DOHH2 (cell line): ENCODE data around the gene ST3GAL3.

Experiments used
- H3F3A ChIP-seq: fragments of 200-600 bp; sonication (generic), shearing (Covaris generic); 2 replicates; pipeline ENCODE4 v1.6.0; 2016; ENCODE audit warnings: antibody characterized with exemption, mild to moderate bottlenecking; ENCODE audit not compliant: control insufficient read depth, insufficient read depth
- H3K27ac ChIP-seq: fragments of 200-600 bp; sonication (generic); 2 replicates; pipeline ENCODE4 v1.5.1; 2014; ENCODE audit warnings: low read depth, mild to moderate bottlenecking, low read length, moderate library complexity
- H3K27me3 ChIP-seq: fragments of 200-600 bp; sonication (generic); 2 replicates; pipeline ENCODE4 v1.6.1; 2014; ENCODE audit warnings: mild to moderate bottlenecking, low read length, mixed read lengths; ENCODE audit not compliant: control insufficient read depth
- H3K36me3 ChIP-seq: fragments of 200-600 bp; sonication (generic); 2 replicates; pipeline ENCODE4 v1.6.1; 2014; ENCODE audit warnings: mild to moderate bottlenecking, low read length, moderate library complexity, mixed read lengths; ENCODE audit not compliant: control insufficient read depth
- H3K4me1 ChIP-seq: fragments of 200-600 bp; sonication (generic); 2 replicates; pipeline ENCODE4 v1.6.1; 2014; ENCODE audit warnings: mild to moderate bottlenecking, low read length, mixed read lengths; ENCODE audit not compliant: control insufficient read depth
- H3K4me2 ChIP-seq: fragments of 200-600 bp; sonication (generic); 2 replicates; pipeline ENCODE4 v1.6.0; 2014; ENCODE audit warnings: mild to moderate bottlenecking, low read length, moderate library complexity
- H3K4me3 ChIP-seq: fragments of 200-600 bp; sonication (generic); 2 replicates; pipeline ENCODE4 v1.5.1; 2014; ENCODE audit warnings: mild to moderate bottlenecking, low read length, mixed read lengths
- H3K79me2 ChIP-seq: fragments of 200-600 bp; sonication (generic); 2 replicates; pipeline ENCODE4 v1.6.1; 2014; ENCODE audit warnings: mild to moderate bottlenecking, low read length, mixed read lengths; ENCODE audit not compliant: control insufficient read depth
- H3K9me2 ChIP-seq: fragments of 200-600 bp; sonication (generic); replicated peaks from 2 replicates; pipeline ENCODE4 v1.6.1; 2014; ENCODE audit warnings: mild to moderate bottlenecking, low read length, mixed read lengths; ENCODE audit not compliant: control insufficient read depth
- H3K9me3 ChIP-seq: fragments of 200-600 bp; sonication (generic); 2 replicates; pipeline ENCODE4 v1.6.1; 2014; ENCODE audit warnings: antibody characterized with exemption, low read length, mixed read lengths; ENCODE audit not compliant: control insufficient read depth, insufficient read depth
- H4K20me1 ChIP-seq: fragments of 200-600 bp; sonication (generic); 2 replicates; pipeline ENCODE4 v1.6.0; 2014; ENCODE audit warnings: low read depth, mild to moderate bottlenecking, antibody characterized with exemption, low read length, moderate library complexity; ENCODE audit not compliant: control insufficient read depth, insufficient read depth
- CTCF ChIP-seq: fragments of 200-600 bp; sonication (generic); IDR thresholded peaks from one replicate; pipeline ENCODE4 v1.5.1; 2014; ENCODE audit warnings: antibody characterized with exemption, mild to moderate bottlenecking, low read depth, low read length; ENCODE audit not compliant: poor library complexity, severe bottlenecking
- EZH2phosphoT487 ChIP-seq: fragments of 200-600 bp; sonication (generic); IDR thresholded peaks from 2 replicates; pipeline ENCODE4 v1.6.1; 2017; ENCODE audit warnings: borderline replicate concordance, mild to moderate bottlenecking, antibody characterized with exemption, low read length, moderate library complexity, mixed read lengths

ST3GAL3 gene

GRCh38 chr1:43898981-43899380, 191.6 kb downstream of the ST3GAL3 start:
- no peaks in the 10 kb centered on the region; the same call in 1 of the 2 replicates for H3F3A ChIP-seq
- no peak overlapping the region for H3K4me2 ChIP-seq
- H3K36me3 ChIP-seq, result no peaks in the 10 kb centered on the region; the same call in 1 of the 2 replicates
- H3K27ac ChIP-seq, result no peak overlapping the region
- no peaks in the 10 kb centered on the region for H3K9me3 ChIP-seq
- TF ChIP-seq CTCF, result no peak
- no peak for TF ChIP-seq EZH2phosphoT487
- no peak overlapping the region for H3K4me3 ChIP-seq
- H3K79me2 ChIP-seq, result no peaks in the 10 kb centered on the region
- no peaks in the 10 kb centered on the region for H3K9me2 ChIP-seq
- H4K20me1 ChIP-seq, result no peaks in the 10 kb centered on the region
- no peaks in the 10 kb centered on the region for H3K4me1 ChIP-seq
- no peaks in the 10 kb centered on the region for H3K27me3 ChIP-seq

DNA sequence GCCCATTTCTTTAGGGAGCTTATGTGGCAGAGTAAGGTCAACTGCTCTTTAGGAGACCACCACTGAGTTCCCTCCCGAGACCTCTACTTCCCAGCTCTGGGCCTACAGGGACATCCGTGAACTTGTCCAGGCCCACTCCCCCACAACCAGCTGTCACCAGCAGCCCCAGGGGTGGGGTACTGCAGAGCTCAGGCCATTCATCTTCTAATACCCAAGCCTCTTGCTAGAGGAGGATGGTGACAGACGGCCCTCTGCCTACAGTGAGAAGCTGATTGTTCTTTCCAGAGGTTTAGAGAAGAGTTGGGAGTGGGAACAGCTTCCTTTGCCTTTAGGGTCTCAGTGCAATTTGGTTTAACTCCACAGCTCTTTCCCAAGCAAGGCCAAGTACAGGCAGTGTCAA, 193.1 kb downstream of the ST3GAL3 start:
- Histone ChIP-seq H3F3A (no peaks in the 10 kb centered on the region; the same call in 1 of the 2 replicates), H3K4me1 (peaks cover 9% of the 10 kb centered on the region), H3K9me3 (no peaks in the 10 kb centered on the region), H4K20me1 (no peaks in the 10 kb centered on the region), H3K9me2 (no peaks in the 10 kb centered on the region), H3K27me3 (no peaks in the 10 kb centered on the region), H3K4me3 (no peak overlapping the region), H3K36me3 (no peaks in the 10 kb centered on the region; the same call in 1 of the 2 replicates), H3K79me2 (no peaks in the 10 kb centered on the region), H3K4me2 (no peak overlapping the region), H3K27ac (no peak overlapping the region)
- TF ChIP-seq EZH2phosphoT487 (no peak), CTCF (no peak)

DNA sequence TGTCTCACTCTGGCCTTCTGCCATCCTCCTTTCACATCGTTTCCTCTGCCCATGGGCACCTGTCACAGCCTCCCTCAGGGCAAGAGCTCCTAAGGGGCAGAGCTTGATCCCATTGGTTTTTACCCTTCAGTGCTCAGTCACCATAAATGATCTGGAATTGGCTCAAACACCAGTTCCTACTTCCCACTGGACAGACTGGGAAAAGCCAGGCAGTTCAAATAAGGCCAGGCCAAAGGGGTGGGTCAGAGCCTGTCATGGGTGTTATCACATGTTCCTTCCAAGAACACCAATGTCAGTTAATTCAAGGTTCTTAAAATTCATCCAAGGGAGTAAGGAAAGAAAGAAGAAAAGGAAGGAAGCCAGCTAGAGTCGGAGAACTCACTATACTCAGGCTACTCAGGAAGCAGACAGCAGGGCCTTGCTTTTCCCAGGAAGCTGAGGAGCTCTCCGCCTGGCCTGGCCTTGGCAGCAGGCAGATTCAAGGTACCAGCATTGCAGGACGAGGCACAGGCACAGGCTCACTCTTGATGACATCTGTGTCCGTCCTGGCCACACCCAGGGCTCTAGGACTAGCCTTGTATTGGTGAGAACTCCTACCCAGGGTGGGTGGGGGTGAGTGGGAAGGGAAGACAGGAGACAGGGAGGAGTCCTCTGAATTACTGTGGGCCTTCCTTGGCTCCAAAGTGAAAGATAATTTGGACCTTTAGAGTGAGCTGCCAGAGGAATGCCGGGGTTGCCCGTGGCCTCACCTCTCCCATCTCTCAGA, 194.0 kb downstream of the ST3GAL3 start:
- Histone ChIP-seq H3K9me2 (no peaks in the 10 kb centered on the region), H3K9me3 (no peaks in the 10 kb centered on the region)

More for the DNA sequence above, 194.0 kb downstream of the ST3GAL3 start:
- H3K4me2 ChIP-seq, result no peak overlapping the region
- H3F3A ChIP-seq, result peaks cover 2% of the 10 kb centered on the region; the same call in 1 of the 2 replicates
- no peak overlapping the region for H3K4me3 ChIP-seq
- no peak for TF ChIP-seq CTCF
- TF ChIP-seq EZH2phosphoT487, result no peak
- no peaks in the 10 kb centered on the region for H4K20me1 ChIP-seq
- H3K79me2 ChIP-seq, result no peaks in the 10 kb centered on the region
- no peak overlapping the region for H3K27ac ChIP-seq
- H3K27me3 ChIP-seq, result no peaks in the 10 kb centered on the region
- no peaks in the 10 kb centered on the region for H3K36me3 ChIP-seq
- H3K4me1 ChIP-seq, result peaks cover 18% of the 10 kb centered on the region
